HEK293 (cell line): ENCODE data around the gene TBCE.

ENCODE experiments used
- CTCF ChIA-PET: fragments of 350-600 bp; formaldehyde crosslinking; extraction: SDS; loops from one replicate; lab custom pipeline; 2021; ENCODE audit warnings: antibody characterized with exemption; lab: Yijun Ruan, JAX
- POLR2A ChIA-PET: fragments of 300-600 bp; formaldehyde crosslinking; extraction: SDS; loops from one replicate; lab custom pipeline; 2020; ENCODE audit warnings: antibody characterized with exemption, inconsistent platforms; lab: Yijun Ruan, JAX
- H3K27ac ChIP-seq: fragments of 200-500 bp; sonication (Bioruptor generic); 2 replicates; pipeline ENCODE4 v1.5.1; 2014; ENCODE audit warnings: low read depth, low read length, control low read depth, inconsistent platforms; ENCODE audit errors: extremely low read depth
- H3K36me3 ChIP-seq, 2 experiments: fragments of 200-500 bp in 1 of 2; sonication (Bioruptor generic) in 1 of 2; 1 replicate in 1 of 2; 2 replicates in 1 of 2; pipeline ENCODE4 v1.5.1; 2014 to 2017; ENCODE audit warnings: inconsistent platforms in 2 of 2, low read length in 2 of 2; ENCODE audit not compliant: control insufficient read depth in 2 of 2, insufficient read depth in 1 of 2
- H3K4me1 ChIP-seq: fragments of 200-500 bp; sonication (Bioruptor generic); 2 replicates; pipeline ENCODE4 v1.5.1; 2014; ENCODE audit warnings: mild to moderate bottlenecking, low read length, inconsistent platforms; ENCODE audit not compliant: control insufficient read depth, insufficient read depth
- H3K4me3 ChIP-seq: 2 replicates; pipeline ENCODE4 v1.5.1; 2011; ENCODE audit warnings: low read depth, mild to moderate bottlenecking, control low read depth, low read length, moderate library complexity
- H3K9me3 ChIP-seq: fragments of 200-500 bp; sonication (Bioruptor generic); 2 replicates; pipeline ENCODE4 v1.5.1; 2014; ENCODE audit warnings: low read depth, low read length, inconsistent platforms; ENCODE audit not compliant: control insufficient read depth, insufficient read depth
- ATF2 ChIP-seq: fragments of 450-650 bp; formaldehyde crosslinking; IDR thresholded peaks from 2 replicates; pipeline ENCODE4 v1.5.1; 2016; ENCODE audit warnings: missing biosample characterization, missing genetic modification characterization, low read depth
- ELK4 ChIP-seq: IDR thresholded peaks from 2 replicates; pipeline ENCODE4 v1.6.1; 2011; ENCODE audit warnings: mild to moderate bottlenecking, low read depth, low read length, borderline replicate concordance
- WT1 ChIP-seq: fragments of 450-650 bp; formaldehyde crosslinking; IDR thresholded peaks from 2 replicates; pipeline ENCODE4 v1.5.1; 2016; ENCODE audit warnings: missing biosample characterization, missing genetic modification characterization
- ZBTB17 ChIP-seq: fragments of 450-650 bp; formaldehyde crosslinking; IDR thresholded peaks from 2 replicates; pipeline ENCODE4 v1.5.1; 2016; ENCODE audit warnings: missing biosample characterization, missing genetic modification characterization
- ZBTB48 ChIP-seq: fragments of 450-650 bp; formaldehyde crosslinking; IDR thresholded peaks from 2 replicates; pipeline ENCODE4 v1.5.1; 2016; ENCODE audit warnings: missing biosample characterization, missing genetic modification characterization
- ZNF155 ChIP-seq: fragments of 450-650 bp; formaldehyde crosslinking; IDR thresholded peaks from 2 replicates; pipeline ENCODE4 v1.5.1; 2016; ENCODE audit warnings: missing biosample characterization, missing genetic modification characterization
- ZNF157 ChIP-seq: fragments of 450-650 bp; formaldehyde crosslinking; IDR thresholded peaks from 2 replicates; pipeline ENCODE4 v1.5.1; 2016; ENCODE audit warnings: missing biosample characterization, missing genetic modification characterization
- ZNF16 ChIP-seq: fragments of 450-650 bp; formaldehyde crosslinking; IDR thresholded peaks from 2 replicates; pipeline ENCODE4 v1.5.1; 2016; ENCODE audit warnings: low read depth, missing biosample characterization, missing genetic modification characterization
- ZNF18 ChIP-seq: fragments of 450-650 bp; formaldehyde crosslinking; IDR thresholded peaks from 2 replicates; pipeline ENCODE4 v1.5.1; 2016; ENCODE audit warnings: missing biosample characterization, missing genetic modification characterization
- ZNF19 ChIP-seq: fragments of 450-650 bp; formaldehyde crosslinking; IDR thresholded peaks from 2 replicates; pipeline ENCODE4; 2016; ENCODE audit warnings: missing biosample characterization, missing genetic modification characterization, low read depth
- ZNF513 ChIP-seq: fragments of 450-650 bp; IDR thresholded peaks from 2 replicates; pipeline ENCODE4 v1.5.1; 2018; ENCODE audit warnings: missing biosample characterization, missing genetic modification characterization
- ZNF530 ChIP-seq: fragments of 450-650 bp; formaldehyde crosslinking; IDR thresholded peaks from 2 replicates; pipeline ENCODE4 v1.5.1; 2016; ENCODE audit warnings: low read depth, missing biosample characterization, missing genetic modification characterization
- ZNF558 ChIP-seq: fragments of 450-650 bp; formaldehyde crosslinking; IDR thresholded peaks from 2 replicates; pipeline ENCODE4 v1.5.1; 2016; ENCODE audit warnings: missing biosample characterization, missing genetic modification characterization
- ZSCAN16 ChIP-seq: fragments of 450-650 bp; formaldehyde crosslinking; IDR thresholded peaks from 2 replicates; pipeline ENCODE4 v1.5.1; 2016; ENCODE audit warnings: missing biosample characterization, missing genetic modification characterization

Gene TBCE

GRCh38 chr1:235339746-235340145, 27.5 kb upstream of the TBCE start (continued):
- TF ChIP-seq ELK4 = no peak
- TF ChIP-seq, all 188 proteins: peak for 0

GRCh38 chr1:235341334-235341733, 25.9 kb upstream of the TBCE start:
- POLR2A ChIA-PET = interaction anchor here (2.4 kb wide), 1 partner anchor 26 kb away, joined by 10 read pairs; the partner anchor contains the start of gene TBCE
- no peak overlapping the region for H3K4me3 ChIP-seq

GRCh38 chr1:235342039-235342438, 25.2 kb upstream of the TBCE start:
- Histone ChIP-seq H3K4me3 (no peak overlapping the region), H3K27ac (no peak overlapping the region), H3K4me1 (no peaks in the 10 kb centered on the region), H3K36me3 (peaks cover 23 to 61% of the 10 kb centered on the region in 2 experiments), H3K9me3 (no peaks in the 10 kb centered on the region)
- ChIA-PET CTCF (interaction anchor here (0.5 to 2.5 kb wide), 8 partner anchors 9 to 74 kb away, joined by 3 to 18 read pairs (median 4); no protein-coding TSS in a partner anchor), POLR2A (interaction anchor here (2.4 kb wide), 1 partner anchor 25 kb away, joined by 10 read pairs; the partner anchor contains the start of gene TBCE)
- TF ChIP-seq ZNF16 (no peak), ATF2 (tag by site-specific recombination) (no peak), WT1 (no peak)

More at GRCh38 chr1:235341334-235341733, 25.9 kb upstream of the TBCE start:
- Histone ChIP-seq H3K27ac (no peak overlapping the region), H3K36me3 (peaks cover 30 to 56% of the 10 kb centered on the region in 2 experiments), H3K4me1 (no peaks in the 10 kb centered on the region), H3K9me3 (no peaks in the 10 kb centered on the region)
- CTCF ChIA-PET = interaction anchor here (0.6 to 2.5 kb wide), 4 partner anchors 24 to 511 kb away, joined by 3 to 18 read pairs (median 5); no protein-coding TSS in a partner anchor
- TF ChIP-seq ZBTB48 (tag by site-specific recombination) = no peak
- peak; percentile 77 for TF ChIP-seq ZBTB17

- ChIA-PET CTCF (interaction anchor here (0.8 to 1.5 kb wide), 4 partner anchors 8 to 73 kb away, joined by 3 to 4 read pairs (median 4); no protein-coding TSS in a partner anchor), POLR2A (interaction anchor here (2.4 kb wide), 1 partner anchor 25 kb away, joined by 10 read pairs; the partner anchor contains the start of gene TBCE)
- H3K4me1 ChIP-seq = no peaks in the 10 kb centered on the region
- no peaks in the 10 kb centered on the region for H3K9me3 ChIP-seq
- peaks cover 19 to 60% of the 10 kb centered on the region in 2 experiments for H3K36me3 ChIP-seq
- TF ChIP-seq ZNF19 (no peak), ZSCAN16 (tag by site-specific recombination) (no peak), ZNF513 (tag by site-specific recombination) (no peak), ZNF558 (tag by site-specific recombination) (no peak), ZNF155 (tag by site-specific recombination) (no peak), ZNF530 (tag by site-specific recombination) (no peak), ZNF157 (no peak), ZNF18 (tag by site-specific recombination) (no peak)
- no peak overlapping the region for H3K4me3 ChIP-seq
- H3K27ac ChIP-seq = no peak overlapping the region
Measured at GRCh38 chr1:235342471-235342870, 24.8 kb upstream of the TBCE start.
